ENCODE data around the gene LCP1.
"Not testable (repeated sequence)": the region's sequence is repeated elsewhere in the genome, so short reads cannot be mapped to it uniquely, and the experiment has no call there.

LCP1 gene

GRCh38 chr13:46181840-46182490, at the start of gene LCP1:
LCP1 (minus strand) TSS chr13:46182177; CDS start chr13:46159662, 22,515 bp downstream.
- no peak for DNase-seq

GRCh38 chr13:46229251-46229650, 47.3 kb upstream of the LCP1 start:
- DNase-seq, result no peak

- DNase-seq, result not testable (repeated sequence)
Observed at GRCh38 chr13:46220234-46220633, 38.3 kb upstream of the LCP1 start.

GRCh38 chr13:46214741-46215140, 32.8 kb upstream of the LCP1 start:
- DNase-seq, result not testable (repeated sequence)

GRCh38 chr13:46213242-46213641, 31.3 kb upstream of the LCP1 start:
- no peak for DNase-seq

- peak; percentile 75 for DNase-seq
Observed at GRCh38 chr13:46211483-46212351, 29.7 kb upstream of the LCP1 start, which contains the start of gene LRRC63. LRRC63 (plus strand) TSS chr13:46211928; CDS start chr13:46213035, 1,107 bp downstream.

GRCh38 chr13:46211116-46211482, 29.1 kb upstream of the LCP1 start:
- peak; percentile 1 for DNase-seq

- DNase-seq, result no peak
Observed at GRCh38 chr13:46210362-46211083, 28.5 kb upstream of the LCP1 start.

- no peak for DNase-seq
Observed at GRCh38 chr13:46207828-46208227, 25.9 kb upstream of the LCP1 start.

GRCh38 chr13:46206143-46206542, 24.2 kb upstream of the LCP1 start:
- DNase-seq, result no peak

- no peak for DNase-seq
Observed at GRCh38 chr13:46202966-46203365, 21.0 kb upstream of the LCP1 start.

- DNase-seq, result no peak
Observed at GRCh38 chr13:46202188-46202795, 20.3 kb upstream of the LCP1 start.

GRCh38 chr13:46198696-46199193, 16.8 kb upstream of the LCP1 start:
- no peak for DNase-seq

- DNase-seq, result no peak
Observed at GRCh38 chr13:46197299-46198048, 15.5 kb upstream of the LCP1 start.

- no peak for DNase-seq
Observed at GRCh38 chr13:46195016-46195415, 13.0 kb upstream of the LCP1 start.

GRCh38 chr13:46192412-46192811, 10.4 kb upstream of the LCP1 start:
- DNase-seq, result no peak

- no peak for DNase-seq
Observed at GRCh38 chr13:46185634-46186033, 3.7 kb upstream of the LCP1 start.

GRCh38 chr13:46184277-46184699, 2.3 kb upstream of the LCP1 start:
- no peak for DNase-seq

- DNase-seq, result no peak
Observed at GRCh38 chr13:46183018-46183946, 1.3 kb upstream of the LCP1 start.

GRCh38 chr13:46182491-46182877, 507 bp upstream of the LCP1 start:
- no peak for DNase-seq

GRCh38 chr13:46181377-46181839, 569 bp downstream of the LCP1 start:
- DNase-seq, result no peak
